Measurements from ENCODE around the gene FOXA3.

FOXA3 gene

DNA sequence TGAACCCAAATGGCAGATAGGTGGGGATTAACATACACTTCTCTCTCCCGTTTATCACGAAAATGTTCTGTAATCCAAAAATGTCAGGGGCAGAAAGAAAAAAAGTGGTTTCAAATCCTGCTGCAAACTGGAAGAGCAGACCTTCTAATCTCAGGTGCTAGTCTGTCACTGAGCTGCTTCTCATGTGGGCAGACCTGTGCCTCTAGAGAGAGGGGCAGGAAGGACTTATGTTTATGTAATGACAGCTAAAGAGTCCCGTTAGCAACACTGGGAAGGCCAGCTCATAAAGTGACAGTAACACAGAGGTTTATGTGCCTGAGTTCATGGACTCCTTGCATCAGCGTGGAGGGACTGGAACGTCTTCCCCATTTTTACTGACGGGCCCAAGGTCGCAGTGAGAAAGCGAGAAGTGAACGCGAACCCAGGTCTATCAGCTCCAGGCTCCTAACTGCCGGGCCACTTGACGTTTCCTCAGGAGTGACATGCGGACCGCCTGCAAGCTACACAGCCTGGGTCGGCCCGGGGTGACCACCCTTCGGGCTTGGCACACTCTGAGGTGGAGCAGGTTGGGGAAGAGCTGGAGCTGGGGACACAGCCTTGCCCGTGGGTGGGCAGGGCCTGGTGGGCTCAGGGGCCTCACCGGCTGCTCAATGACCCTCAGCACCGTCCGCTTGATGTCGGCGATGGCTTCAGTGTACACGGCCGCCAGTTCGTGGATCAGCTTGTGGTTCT, 39.4 kb upstream of the FOXA3 start:
- TF ChIP-seq, protein P1, sequence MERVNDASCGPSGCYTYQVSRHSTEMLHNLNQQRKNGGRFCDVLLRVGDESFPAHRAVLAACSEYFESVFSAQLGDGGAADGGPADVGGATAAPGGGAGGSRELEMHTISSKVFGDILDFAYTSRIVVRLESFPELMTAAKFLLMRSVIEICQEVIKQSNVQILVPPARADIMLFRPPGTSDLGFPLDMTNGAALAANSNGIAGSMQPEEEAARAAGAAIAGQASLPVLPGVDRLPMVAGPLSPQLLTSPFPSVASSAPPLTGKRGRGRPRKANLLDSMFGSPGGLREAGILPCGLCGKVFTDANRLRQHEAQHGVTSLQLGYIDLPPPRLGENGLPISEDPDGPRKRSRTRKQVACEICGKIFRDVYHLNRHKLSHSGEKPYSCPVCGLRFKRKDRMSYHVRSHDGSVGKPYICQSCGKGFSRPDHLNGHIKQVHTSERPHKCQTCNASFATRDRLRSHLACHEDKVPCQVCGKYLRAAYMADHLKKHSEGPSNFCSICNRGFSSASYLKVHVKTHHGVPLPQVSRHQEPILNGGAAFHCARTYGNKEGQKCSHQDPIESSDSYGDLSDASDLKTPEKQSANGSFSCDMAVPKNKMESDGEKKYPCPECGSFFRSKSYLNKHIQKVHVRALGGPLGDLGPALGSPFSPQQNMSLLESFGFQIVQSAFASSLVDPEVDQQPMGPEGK (CRISPR knock-in tag; IDR thresholded peaks at IDR 0.05; ENCODE audit: borderline replicate concordance), result no peak
- no peak for TF ChIP-seq TOX (CRISPR knock-in tag; IDR thresholded peaks at IDR 0.05; ENCODE audit: borderline replicate concordance)
- no peak for TF ChIP-seq ZFP30 (CRISPR knock-in tag; IDR thresholded peaks at IDR 0.05)
- TF ChIP-seq ARNTL (CRISPR knock-in tag; IDR thresholded peaks at IDR 0.05; ENCODE audit: borderline replicate concordance, low read depth), result no peak
- ATAC-seq, result no peak

DNA sequence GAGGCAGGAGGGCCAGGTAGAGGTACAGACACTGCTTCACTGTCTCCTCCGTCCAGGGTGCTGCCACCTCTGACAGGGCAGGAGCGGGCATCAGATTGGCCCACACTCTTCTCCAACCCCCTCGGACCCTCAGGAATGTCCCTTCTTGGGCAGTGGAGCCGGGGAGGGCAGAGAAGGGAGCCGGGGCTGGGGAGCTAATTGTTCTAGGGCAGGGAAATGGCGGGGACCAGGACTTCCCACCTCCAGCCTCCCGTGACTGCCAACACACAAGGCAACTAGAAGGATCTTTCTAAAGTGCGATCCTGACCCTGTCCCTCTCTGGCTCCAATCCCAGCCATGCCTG, 38.9 kb upstream of the FOXA3 start:
- TF ChIP-seq TCF4 (CRISPR knock-in tag; IDR thresholded peaks at IDR 0.05; ENCODE audit: borderline replicate concordance), result no peak
- no peak for TF ChIP-seq ZC3H10 (CRISPR knock-in tag; IDR thresholded peaks at IDR 0.05)
- TF ChIP-seq CSDC2 (CRISPR knock-in tag; IDR thresholded peaks at IDR 0.05), result no peak
- TF ChIP-seq ZNF70 (CRISPR knock-in tag; IDR thresholded peaks at IDR 0.05), result no peak
- TF ChIP-seq SNAI2 (CRISPR knock-in tag; IDR thresholded peaks at IDR 0.05), result no peak
- TF ChIP-seq, protein P2, sequence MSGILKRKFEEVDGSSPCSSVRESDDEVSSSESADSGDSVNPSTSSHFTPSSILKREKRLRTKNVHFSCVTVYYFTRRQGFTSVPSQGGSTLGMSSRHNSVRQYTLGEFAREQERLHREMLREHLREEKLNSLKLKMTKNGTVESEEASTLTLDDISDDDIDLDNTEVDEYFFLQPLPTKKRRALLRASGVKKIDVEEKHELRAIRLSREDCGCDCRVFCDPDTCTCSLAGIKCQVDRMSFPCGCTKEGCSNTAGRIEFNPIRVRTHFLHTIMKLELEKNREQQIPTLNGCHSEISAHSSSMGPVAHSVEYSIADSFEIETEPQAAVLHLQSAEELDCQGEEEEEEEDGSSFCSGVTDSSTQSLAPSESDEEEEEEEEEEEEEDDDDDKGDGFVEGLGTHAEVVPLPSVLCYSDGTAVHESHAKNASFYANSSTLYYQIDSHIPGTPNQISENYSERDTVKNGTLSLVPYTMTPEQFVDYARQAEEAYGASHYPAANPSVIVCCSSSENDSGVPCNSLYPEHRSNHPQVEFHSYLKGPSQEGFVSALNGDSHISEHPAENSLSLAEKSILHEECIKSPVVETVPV (CRISPR knock-in tag; IDR thresholded peaks at IDR 0.05), result no peak
- no peak for TF ChIP-seq OSR1 (CRISPR knock-in tag; IDR thresholded peaks at IDR 0.05)
- TF ChIP-seq ZFP30 (CRISPR knock-in tag; IDR thresholded peaks at IDR 0.05), result no peak
- TF ChIP-seq, protein P3, sequence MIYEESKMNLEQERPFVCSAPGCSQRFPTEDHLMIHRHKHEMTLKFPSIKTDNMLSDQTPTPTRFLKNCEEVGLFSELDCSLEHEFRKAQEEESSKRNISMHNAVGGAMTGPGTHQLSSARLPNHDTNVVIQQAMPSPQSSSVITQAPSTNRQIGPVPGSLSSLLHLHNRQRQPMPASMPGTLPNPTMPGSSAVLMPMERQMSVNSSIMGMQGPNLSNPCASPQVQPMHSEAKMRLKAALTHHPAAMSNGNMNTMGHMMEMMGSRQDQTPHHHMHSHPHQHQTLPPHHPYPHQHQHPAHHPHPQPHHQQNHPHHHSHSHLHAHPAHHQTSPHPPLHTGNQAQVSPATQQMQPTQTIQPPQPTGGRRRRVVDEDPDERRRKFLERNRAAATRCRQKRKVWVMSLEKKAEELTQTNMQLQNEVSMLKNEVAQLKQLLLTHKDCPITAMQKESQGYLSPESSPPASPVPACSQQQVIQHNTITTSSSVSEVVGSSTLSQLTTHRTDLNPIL (CRISPR knock-in tag; IDR thresholded peaks at IDR 0.05; ENCODE audit: low read depth), result no peak
- no peak for TF ChIP-seq ARNTL (CRISPR knock-in tag; IDR thresholded peaks at IDR 0.05; ENCODE audit: borderline replicate concordance, low read depth)
- no peak for TF ChIP-seq ZFP3 (CRISPR knock-in tag; IDR thresholded peaks at IDR 0.05)
- TF ChIP-seq TOX (CRISPR knock-in tag; IDR thresholded peaks at IDR 0.05; ENCODE audit: borderline replicate concordance), result no peak
- TF ChIP-seq, protein P4, sequence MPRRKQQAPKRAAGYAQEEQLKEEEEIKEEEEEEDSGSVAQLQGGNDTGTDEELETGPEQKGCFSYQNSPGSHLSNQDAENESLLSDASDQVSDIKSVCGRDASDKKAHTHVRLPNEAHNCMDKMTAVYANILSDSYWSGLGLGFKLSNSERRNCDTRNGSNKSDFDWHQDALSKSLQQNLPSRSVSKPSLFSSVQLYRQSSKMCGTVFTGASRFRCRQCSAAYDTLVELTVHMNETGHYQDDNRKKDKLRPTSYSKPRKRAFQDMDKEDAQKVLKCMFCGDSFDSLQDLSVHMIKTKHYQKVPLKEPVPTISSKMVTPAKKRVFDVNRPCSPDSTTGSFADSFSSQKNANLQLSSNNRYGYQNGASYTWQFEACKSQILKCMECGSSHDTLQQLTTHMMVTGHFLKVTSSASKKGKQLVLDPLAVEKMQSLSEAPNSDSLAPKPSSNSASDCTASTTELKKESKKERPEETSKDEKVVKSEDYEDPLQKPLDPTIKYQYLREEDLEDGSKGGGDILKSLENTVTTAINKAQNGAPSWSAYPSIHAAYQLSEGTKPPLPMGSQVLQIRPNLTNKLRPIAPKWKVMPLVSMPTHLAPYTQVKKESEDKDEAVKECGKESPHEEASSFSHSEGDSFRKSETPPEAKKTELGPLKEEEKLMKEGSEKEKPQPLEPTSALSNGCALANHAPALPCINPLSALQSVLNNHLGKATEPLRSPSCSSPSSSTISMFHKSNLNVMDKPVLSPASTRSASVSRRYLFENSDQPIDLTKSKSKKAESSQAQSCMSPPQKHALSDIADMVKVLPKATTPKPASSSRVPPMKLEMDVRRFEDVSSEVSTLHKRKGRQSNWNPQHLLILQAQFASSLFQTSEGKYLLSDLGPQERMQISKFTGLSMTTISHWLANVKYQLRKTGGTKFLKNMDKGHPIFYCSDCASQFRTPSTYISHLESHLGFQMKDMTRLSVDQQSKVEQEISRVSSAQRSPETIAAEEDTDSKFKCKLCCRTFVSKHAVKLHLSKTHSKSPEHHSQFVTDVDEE (CRISPR knock-in tag; IDR thresholded peaks at IDR 0.05), result no peak
- TF ChIP-seq, protein P5, sequence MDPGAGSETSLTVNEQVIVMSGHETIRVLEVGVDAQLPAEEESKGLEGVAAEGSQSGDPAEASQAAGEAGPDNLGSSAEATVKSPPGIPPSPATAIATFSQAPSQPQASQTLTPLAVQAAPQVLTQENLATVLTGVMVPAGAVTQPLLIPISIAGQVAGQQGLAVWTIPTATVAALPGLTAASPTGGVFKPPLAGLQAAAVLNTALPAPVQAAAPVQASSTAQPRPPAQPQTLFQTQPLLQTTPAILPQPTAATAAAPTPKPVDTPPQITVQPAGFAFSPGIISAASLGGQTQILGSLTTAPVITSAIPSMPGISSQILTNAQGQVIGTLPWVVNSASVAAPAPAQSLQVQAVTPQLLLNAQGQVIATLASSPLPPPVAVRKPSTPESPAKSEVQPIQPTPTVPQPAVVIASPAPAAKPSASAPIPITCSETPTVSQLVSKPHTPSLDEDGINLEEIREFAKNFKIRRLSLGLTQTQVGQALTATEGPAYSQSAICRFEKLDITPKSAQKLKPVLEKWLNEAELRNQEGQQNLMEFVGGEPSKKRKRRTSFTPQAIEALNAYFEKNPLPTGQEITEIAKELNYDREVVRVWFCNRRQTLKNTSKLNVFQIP (CRISPR knock-in tag; IDR thresholded peaks at IDR 0.05; ENCODE audit: borderline replicate concordance, low read depth), result no peak
- no peak for TF ChIP-seq ISL1 (CRISPR knock-in tag; IDR thresholded peaks at IDR 0.05)
- TF ChIP-seq RARB (CRISPR knock-in tag; IDR thresholded peaks at IDR 0.05), result no peak
- no peak for TF ChIP-seq ZNF565 (CRISPR knock-in tag; conservative IDR thresholded peaks at IDR 0.05; ENCODE audit: low read depth)
- no peak for ATAC-seq

DNA sequence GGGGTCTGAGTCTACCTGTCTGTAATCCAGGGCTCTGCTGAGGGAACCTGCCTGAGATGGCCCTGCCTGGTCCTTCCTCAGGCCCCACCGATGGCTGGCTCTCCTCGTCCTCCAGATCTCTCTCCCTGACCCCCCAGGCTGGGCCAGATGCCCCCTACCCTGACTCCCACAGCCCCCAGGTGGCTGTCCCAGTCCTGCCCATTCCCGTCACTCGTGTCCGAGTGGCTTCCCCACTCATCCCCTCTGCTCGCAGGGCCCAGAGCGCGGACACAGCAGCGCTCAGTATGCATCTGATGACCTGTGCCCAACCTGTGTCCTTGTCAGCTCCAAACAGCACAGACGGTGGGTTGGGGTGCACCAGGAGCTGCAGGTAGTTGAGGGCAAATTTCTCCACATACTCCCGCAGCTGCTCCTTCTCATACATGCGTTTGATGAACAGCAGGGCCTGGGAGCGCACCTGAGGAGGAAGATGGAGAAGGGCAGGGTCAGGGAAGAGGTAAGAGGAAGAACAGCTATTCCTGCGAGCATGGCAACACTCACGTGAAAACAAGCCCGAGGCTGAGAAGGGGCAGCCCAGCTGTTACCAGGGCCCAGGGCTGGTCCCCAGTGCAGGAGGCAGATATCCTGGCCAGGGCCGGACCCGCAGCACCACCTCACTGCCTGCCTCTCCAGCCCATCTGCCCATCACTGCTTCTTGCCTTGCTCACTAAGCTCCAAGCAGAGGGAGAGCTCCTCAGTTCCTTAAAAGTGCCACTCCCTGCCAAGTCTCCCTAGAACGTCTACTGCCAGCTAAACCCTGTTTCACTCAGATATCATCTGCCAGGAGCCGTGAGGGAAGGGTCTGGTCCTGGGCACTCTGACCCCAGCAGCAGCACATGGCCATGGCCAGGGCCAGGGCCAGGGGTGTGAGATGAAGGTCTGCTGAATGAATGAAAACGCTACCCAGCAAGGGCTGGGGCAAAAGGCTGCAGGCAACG, 37.9 kb upstream of the FOXA3 start:
- ATAC-seq, result no peak
- TF ChIP-seq, protein P4 (CRISPR knock-in tag; IDR thresholded peaks at IDR 0.05), result no peak
- TF ChIP-seq ZNF70 (CRISPR knock-in tag; IDR thresholded peaks at IDR 0.05) (no peak), CSDC2 (CRISPR knock-in tag; IDR thresholded peaks at IDR 0.05) (no peak), GLIS3 (CRISPR knock-in tag; IDR thresholded peaks at IDR 0.05) (no peak), SNAI2 (CRISPR knock-in tag; IDR thresholded peaks at IDR 0.05) (no peak), ZC3H10 (CRISPR knock-in tag; IDR thresholded peaks at IDR 0.05) (no peak)
- TF ChIP-seq, protein P2 (CRISPR knock-in tag; IDR thresholded peaks at IDR 0.05), result no peak
